HCT116 (cell line): Measurements from ENCODE around the gene CCDC88C. TPM values are rescaled to one million over a fixed set of nuclear protein-coding genes. Genes with fewer than 3 reads are reported as not detected.

Source experiments
- ATAC-seq: fragments of 200-7000 bp; cut with Tn5 transposase; 2 replicates; pipeline ENCODE4 v1.9.1; 2020; ENCODE audit warnings: mild to moderate bottlenecking, moderate library complexity
- BruUV-seq: library from RNA; stranded (reverse); fragments of 400-500 nt; replicated peaks from 2 replicates; lab custom pipeline; 2021; lab: Mats Ljungman, UMichigan
- CTCF ChIA-PET: fragments of 300-600 bp; sonication (Branson Sonifier 250); formaldehyde crosslinking; loops from one replicate; lab custom pipeline; 2021; ENCODE audit warnings: antibody characterized with exemption; lab: Charles Lee
- POLR2A ChIA-PET: fragments of 300-600, 350-600 bp; sonication (Branson Sonifier 250); formaldehyde crosslinking; loops from one replicate; lab custom pipeline; 2021; ENCODE audit warnings: antibody characterized with exemption; lab: Charles Lee
- RAD21 ChIA-PET, 2 experiments: fragments of 300-600 bp; sonication (Branson Sonifier 250); formaldehyde crosslinking; loops; one replicate each; lab custom pipeline; 2023; ENCODE audit warnings: low total read pairs in 2 of 2; ENCODE audit not compliant: uncharacterized antibody in 2 of 2, unreplicated experiment in 2 of 2, low non-redundant PET in 1 of 2; lab: Charles Lee
- DNase-seq: peaks from one replicate; pipeline ENCODE4 v3.0.0-alpha.2; 2010; ENCODE audit warnings: low read depth, low spot score
- H2AFZ ChIP-seq: fragments of 200-600 bp; shearing (Covaris generic), sonication (generic); 2 replicates; pipeline ENCODE4 v1.6.1; 2017; ENCODE audit warnings: low read depth, mixed run types, mixed read lengths, antibody characterized with exemption, low read length; ENCODE audit not compliant: poor library complexity, severe bottlenecking
- H3K27ac ChIP-seq: 2 replicates; pipeline ENCODE4 v1.5.1; 2012; ENCODE audit warnings: low read depth, low read length
- H3K27me3 ChIP-seq: fragments of 200-600 bp; sonication (generic); 2 replicates; pipeline ENCODE4 v1.6.1; 2016; ENCODE audit warnings: mixed run types, low read length, mixed read lengths; ENCODE audit not compliant: insufficient read depth
- H3K36me3 ChIP-seq, 2 experiments: fragments of 200-500 bp in 1 of 2; fragments of 200-600 bp in 1 of 2; sonication (Bioruptor generic) in 1 of 2; sonication (generic) in 1 of 2; 2 replicates each; pipeline versions ENCODE4 v1.5.1 to v1.6.1; 2014 to 2016; ENCODE audit warnings: low read length in 2 of 2, inconsistent platforms in 1 of 2, mixed read lengths in 1 of 2, mixed run types in 1 of 2; ENCODE audit not compliant: insufficient read depth in 2 of 2, control insufficient read depth in 1 of 2
- H3K4me1 ChIP-seq, 2 experiments: fragments of 200-600 bp in 1 of 2; sonication (generic) in 1 of 2; 2 replicates each; pipeline versions ENCODE4 v1.5.1 to v1.6.1; 2012 to 2017; ENCODE audit warnings: low read length in 2 of 2, inconsistent platforms in 1 of 2, mild to moderate bottlenecking in 1 of 2, mixed read lengths in 1 of 2, mixed run types in 1 of 2, moderate library complexity in 1 of 2; ENCODE audit not compliant: insufficient read depth in 2 of 2, control insufficient read depth in 1 of 2
- H3K4me2 ChIP-seq: fragments of 200-600 bp; sonication (generic); 2 replicates; pipeline ENCODE4 v1.6.1; 2017; ENCODE audit warnings: mixed run types, low read length, mixed read lengths
- H3K4me3 ChIP-seq, 2 experiments: fragments of 200-600 bp in 1 of 2; sonication (generic) in 1 of 2; replicated peaks in 1 of 2; 2 replicates each; pipeline ENCODE4 v1.5.1; 2011 to 2016; ENCODE audit warnings: low read length in 2 of 2, control low read depth in 1 of 2, low read depth in 1 of 2, mild to moderate bottlenecking in 1 of 2, mixed read lengths in 1 of 2, mixed run types in 1 of 2
- H3K79me2 ChIP-seq: fragments of 200-600 bp; sonication (generic); 2 replicates; pipeline ENCODE4 v1.6.1; 2017; ENCODE audit warnings: mild to moderate bottlenecking, mixed run types, low read length, moderate library complexity, mixed read lengths; ENCODE audit not compliant: insufficient read depth
- H3K9ac ChIP-seq: fragments of 200-600 bp; sonication (generic); 2 replicates; pipeline ENCODE4 v1.6.1; 2016; ENCODE audit warnings: low read length, mixed read lengths
- H3K9me2 ChIP-seq: fragments of 200-600 bp; sonication (generic), shearing (Covaris generic); 2 replicates; pipeline ENCODE4 v1.6.1; 2017; ENCODE audit warnings: mixed run types, mild to moderate bottlenecking, moderate library complexity; ENCODE audit not compliant: insufficient read depth
- H3K9me3 ChIP-seq, 2 experiments: fragments of 200-500 bp in 1 of 2; fragments of 200-600 bp in 1 of 2; sonication (Bioruptor generic) in 1 of 2; sonication (generic) in 1 of 2; 2 replicates each; pipeline ENCODE4 v1.6.1; 2014 to 2017; ENCODE audit warnings: low read length in 2 of 2, mixed read lengths in 2 of 2, inconsistent platforms in 1 of 2, low read depth in 1 of 2, mild to moderate bottlenecking in 1 of 2, mixed run types in 1 of 2, moderate library complexity in 1 of 2; ENCODE audit not compliant: control insufficient read depth in 1 of 2, insufficient read depth in 1 of 2
- H4K20me1 ChIP-seq: fragments of 200-600 bp; sonication (generic), shearing (Covaris generic); 2 replicates; pipeline ENCODE4 v1.6.1; 2017; ENCODE audit warnings: mixed run types, mild to moderate bottlenecking, moderate library complexity; ENCODE audit not compliant: insufficient read depth
- ATF3 ChIP-seq: IDR thresholded peaks from 2 replicates; pipeline ENCODE4 v1.6.1; 2012
- CBX3 ChIP-seq: IDR thresholded peaks from 2 replicates; pipeline ENCODE4 v1.6.1; 2012; ENCODE audit warnings: low read depth
- CEBPB ChIP-seq: IDR thresholded peaks from 2 replicates; pipeline ENCODE4 v1.6.1; 2012; ENCODE audit warnings: low read depth
- CTCF ChIP-seq, 3 experiments: fragments of 200-600 bp in 1 of 3; sonication (generic) in 1 of 3; IDR thresholded peaks in 2 of 3; conservative IDR thresholded peaks in 1 of 3; 2 replicates each; pipeline ENCODE4 v1.5.1; 2012 to 2017; ENCODE audit warnings: low read depth in 2 of 3, low read length in 2 of 3, antibody characterized with exemption in 1 of 3, borderline replicate concordance in 1 of 3, control low read depth in 1 of 3, mild to moderate bottlenecking in 1 of 3, mixed read lengths in 1 of 3, mixed run types in 1 of 3, moderate library complexity in 1 of 3; ENCODE audit not compliant: insufficient read depth in 1 of 3
- EGR1 ChIP-seq: IDR thresholded peaks from 2 replicates; pipeline ENCODE4 v1.6.1; 2012; ENCODE audit warnings: low read depth
- ELF1 ChIP-seq: IDR thresholded peaks from 2 replicates; pipeline ENCODE4 v1.6.1; 2012; ENCODE audit warnings: low read depth, borderline replicate concordance
- EZH2phosphoT487 ChIP-seq: fragments of 200-600 bp; IDR thresholded peaks from 2 replicates; pipeline ENCODE4 v1.6.1; 2018; ENCODE audit warnings: antibody characterized with exemption, borderline replicate concordance
- POLR2A ChIP-seq: IDR thresholded peaks from 2 replicates; pipeline ENCODE4 v1.7.0; 2011; ENCODE audit warnings: borderline replicate concordance; ENCODE audit not compliant: insufficient read depth, insufficient read length; ENCODE audit errors: extremely low read depth
- POLR2AphosphoS5 ChIP-seq: IDR thresholded peaks from 2 replicates; pipeline ENCODE4 v1.6.1; 2011; ENCODE audit warnings: mild to moderate bottlenecking, low read depth, low read length, moderate library complexity
- SP1 ChIP-seq: IDR thresholded peaks from 2 replicates; pipeline ENCODE4 v1.6.1; 2012; ENCODE audit warnings: low read depth
- ZBTB33 ChIP-seq: IDR thresholded peaks from 2 replicates; pipeline ENCODE4 v1.6.1; 2011; ENCODE audit warnings: mild to moderate bottlenecking, low read length, moderate library complexity; ENCODE audit not compliant: insufficient replicate concordance; ENCODE audit errors: extremely low read depth
- ZFX ChIP-seq: fragments of 450-650 bp; IDR thresholded peaks from 2 replicates; pipeline ENCODE4 v1.6.1; 2017
- intact Hi-C: fragments of 100-400 bp; cut with micrococcal nuclease; formaldehyde crosslinking; loops from 2 replicates; pipeline ENCODE4 v1.10.0; 2022
- total RNA-seq: library from RNA; stranded (reverse); gene quantifications from one replicate; pipeline ENCODE4 v1.2.1, GENCODE V29; 2021; ENCODE audit not compliant: unreplicated experiment
- TF ChIP-seq, protein P1 (sequence below): IDR thresholded peaks from 2 replicates; pipeline ENCODE4 v1.6.1; 2012; ENCODE audit warnings: low read depth

The CCDC88C gene
- total RNA-seq, 1 experiment from 2014 or later = 20.8 TPM

DNA sequence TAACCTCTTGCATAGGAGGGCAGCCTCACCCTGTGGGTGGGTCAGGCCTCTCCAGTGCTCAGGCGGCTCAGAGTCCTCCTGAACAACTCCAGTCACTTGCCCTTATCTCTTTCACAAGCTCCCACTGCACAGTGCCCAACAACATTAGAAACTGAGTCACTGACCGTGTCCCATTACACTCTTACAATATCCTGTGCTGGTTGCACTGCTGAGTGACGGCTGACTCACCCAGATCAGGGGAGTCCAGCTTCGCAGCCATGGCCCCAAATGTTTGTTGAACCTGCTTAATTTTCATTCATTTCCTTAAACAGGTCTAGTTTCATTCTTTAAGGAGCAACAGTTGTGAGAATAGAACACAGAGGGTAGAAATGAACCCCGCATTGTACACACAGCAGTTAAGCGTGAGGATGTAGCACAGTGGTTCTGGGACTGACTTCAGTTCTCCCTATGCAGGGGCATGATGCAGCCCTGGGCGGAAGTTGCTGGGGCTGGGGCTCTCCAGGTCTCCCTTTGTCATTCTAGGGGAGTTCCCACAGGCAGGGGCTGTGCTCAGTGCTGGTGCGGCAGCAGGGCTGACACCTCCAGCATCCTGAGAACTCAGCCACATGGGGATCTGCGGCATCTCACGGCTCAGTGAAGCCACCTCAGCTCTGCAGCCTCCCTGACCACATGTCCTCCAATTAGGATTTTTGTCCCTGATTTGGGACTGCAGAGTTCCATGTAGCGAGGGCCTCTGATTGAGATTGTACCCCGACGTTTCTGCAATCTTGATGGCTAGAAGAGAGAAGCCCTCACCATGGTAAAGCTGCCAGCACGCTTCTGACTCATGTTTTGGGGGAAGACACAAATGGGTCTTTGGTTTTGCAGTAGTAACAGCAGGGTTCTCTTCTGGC lies 189.3 kb downstream of the CCDC88C start:
- RAD21 ChIA-PET = no interaction called here
- Histone ChIP-seq H3K9me2 (no peaks in the 10 kb centered on the region), H3K4me2 (no peak overlapping the region), H3K9ac (no peak overlapping the region), H3K27ac (no peak overlapping the region), H3K79me2 (no peaks in the 10 kb centered on the region), H3K4me3 (no peak overlapping the region), H3K36me3 (peaks cover 0 to 4% of the 10 kb centered on the region in 2 experiments; a peak in 1 of 4 replicates), H2AFZ (no peak overlapping the region), H4K20me1 (no peaks in the 10 kb centered on the region), H3K9me3 (no peaks in the 10 kb centered on the region), H3K4me1 (no peaks in the 10 kb centered on the region), H3K27me3 (no peaks in the 10 kb centered on the region)
- DNase-seq = no peak
- intact Hi-C loops = no loop called here
- TF ChIP-seq POLR2A (no peak), CBX3 (no peak), EGR1 (no peak), ZBTB33 (no peak), EZH2phosphoT487 (no peak), ELF1 (no peak), CTCF (IDR thresholded peaks at IDR 0.05 in 2 of 3, conservative IDR thresholded peaks at IDR 0.05 in 1 of 3; ENCODE audit: borderline replicate concordance in 1 of 3, insufficient read depth in 1 of 3, low read depth in 2 of 3, low read length in 2 of 3) (no peak), CEBPB (no peak), POLR2AphosphoS5 (no peak), ZFX (no peak), ATF3 (no peak), SP1 (no peak)
- TF ChIP-seq, protein P1, sequence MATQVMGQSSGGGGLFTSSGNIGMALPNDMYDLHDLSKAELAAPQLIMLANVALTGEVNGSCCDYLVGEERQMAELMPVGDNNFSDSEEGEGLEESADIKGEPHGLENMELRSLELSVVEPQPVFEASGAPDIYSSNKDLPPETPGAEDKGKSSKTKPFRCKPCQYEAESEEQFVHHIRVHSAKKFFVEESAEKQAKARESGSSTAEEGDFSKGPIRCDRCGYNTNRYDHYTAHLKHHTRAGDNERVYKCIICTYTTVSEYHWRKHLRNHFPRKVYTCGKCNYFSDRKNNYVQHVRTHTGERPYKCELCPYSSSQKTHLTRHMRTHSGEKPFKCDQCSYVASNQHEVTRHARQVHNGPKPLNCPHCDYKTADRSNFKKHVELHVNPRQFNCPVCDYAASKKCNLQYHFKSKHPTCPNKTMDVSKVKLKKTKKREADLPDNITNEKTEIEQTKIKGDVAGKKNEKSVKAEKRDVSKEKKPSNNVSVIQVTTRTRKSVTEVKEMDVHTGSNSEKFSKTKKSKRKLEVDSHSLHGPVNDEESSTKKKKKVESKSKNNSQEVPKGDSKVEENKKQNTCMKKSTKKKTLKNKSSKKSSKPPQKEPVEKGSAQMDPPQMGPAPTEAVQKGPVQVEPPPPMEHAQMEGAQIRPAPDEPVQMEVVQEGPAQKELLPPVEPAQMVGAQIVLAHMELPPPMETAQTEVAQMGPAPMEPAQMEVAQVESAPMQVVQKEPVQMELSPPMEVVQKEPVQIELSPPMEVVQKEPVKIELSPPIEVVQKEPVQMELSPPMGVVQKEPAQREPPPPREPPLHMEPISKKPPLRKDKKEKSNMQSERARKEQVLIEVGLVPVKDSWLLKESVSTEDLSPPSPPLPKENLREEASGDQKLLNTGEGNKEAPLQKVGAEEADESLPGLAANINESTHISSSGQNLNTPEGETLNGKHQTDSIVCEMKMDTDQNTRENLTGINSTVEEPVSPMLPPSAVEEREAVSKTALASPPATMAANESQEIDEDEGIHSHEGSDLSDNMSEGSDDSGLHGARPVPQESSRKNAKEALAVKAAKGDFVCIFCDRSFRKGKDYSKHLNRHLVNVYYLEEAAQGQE = no peak
- no TSS peak for BruUV-seq
- ATAC-seq = no peak
- CTCF ChIA-PET = no interaction called here
- POLR2A ChIA-PET = no interaction called here
